H1 (cell line): Measurements from ENCODE around the gene COPG1. TPM values are rescaled to one million over a fixed set of nuclear protein-coding genes. Genes with fewer than 3 reads are reported as not detected.

Experiments
- CTCF ChIA-PET: fragments of 300-600 bp; sonication (Branson Sonifier 250); formaldehyde crosslinking; loops from one replicate; lab custom pipeline; 2021; ENCODE audit not compliant: partially characterized antibody; lab: Charles Lee
- POLR2A ChIA-PET: fragments of 300-600 bp; sonication (Branson Sonifier 250); formaldehyde crosslinking; loops from one replicate; lab custom pipeline; 2021; ENCODE audit warnings: inconsistent platforms; ENCODE audit not compliant: partially characterized antibody; lab: Charles Lee
- DNase-seq, 2 experiments: peaks; one replicate each; pipeline versions ENCODE4 v3.0.0 to v3.0.0-alpha.2; 2010 to 2022; ENCODE audit warnings: low spot score in 2 of 2, low read depth in 1 of 2, mixed read lengths in 1 of 2
- FAIRE-seq: peaks from 2 replicates; lab custom pipeline; 2011; peaks lifted over from hg19 to GRCh38; lab: Jason Lieb, UNC
- H2AFZ ChIP-seq: 2 replicates; pipeline ENCODE4 v1.8.1; 2012; ENCODE audit warnings: low read length, inconsistent platforms
- H2AK5ac ChIP-seq: 2 replicates; pipeline ENCODE4 v1.6.1; 2013; ENCODE audit warnings: low read depth, low read length
- H2BK120ac ChIP-seq: replicated peaks from 2 replicates; pipeline ENCODE3; 2013; ENCODE audit warnings: low read depth, low read length, inconsistent platforms
- H2BK12ac ChIP-seq: 2 replicates; pipeline ENCODE4 v1.6.1; 2013; ENCODE audit warnings: low read depth, low read length
- H2BK15ac ChIP-seq: 2 replicates; pipeline ENCODE4 v1.6.1; 2013; ENCODE audit warnings: low read length
- H2BK20ac ChIP-seq: 2 replicates; pipeline ENCODE4 v1.6.1; 2013; ENCODE audit warnings: low read length
- H2BK5ac ChIP-seq: 2 replicates; pipeline ENCODE4 v1.6.1; 2013; ENCODE audit warnings: low read depth, low read length
- H3K14ac ChIP-seq: 2 replicates; pipeline ENCODE4 v1.6.1; 2013; ENCODE audit warnings: inconsistent platforms; ENCODE audit not compliant: insufficient read length
- H3K18ac ChIP-seq: 2 replicates; pipeline ENCODE4 v1.6.1; 2013; ENCODE audit warnings: low read length; ENCODE audit errors: extremely low read depth
- H3K23ac ChIP-seq: 2 replicates; pipeline ENCODE4 v1.6.1; 2013; ENCODE audit warnings: inconsistent platforms; ENCODE audit not compliant: insufficient read length
- H3K23me2 ChIP-seq: 2 replicates; pipeline ENCODE4 v1.6.1; 2013; ENCODE audit warnings: low read depth, low read length
- H3K27ac ChIP-seq: 2 replicates; pipeline ENCODE4 v1.6.1; 2011; ENCODE audit warnings: low read depth, low read length, inconsistent platforms
- H3K27me3 ChIP-seq, 4 experiments: replicated peaks in 1 of 4; 1 replicate in 1 of 4; 2 replicates in 3 of 4; pipeline versions ENCODE4 v1.6.1 to v1.8.1; 2011 to 2013; ENCODE audit warnings: low read length in 3 of 4, mild to moderate bottlenecking in 3 of 4, inconsistent platforms in 2 of 4, mixed read lengths in 2 of 4, moderate library complexity in 1 of 4; ENCODE audit not compliant: control insufficient read depth in 3 of 4, insufficient read depth in 3 of 4; ENCODE audit errors: extremely low read depth in 1 of 4
- H3K36me3 ChIP-seq, 4 experiments: 2 replicates each; pipeline versions ENCODE4 v1.6.1 to v1.8.1; 2011 to 2013; ENCODE audit warnings: mild to moderate bottlenecking in 4 of 4, low read length in 3 of 4, moderate library complexity in 2 of 4, control low read depth in 1 of 4, inconsistent platforms in 1 of 4; ENCODE audit not compliant: insufficient read depth in 4 of 4, control insufficient read depth in 2 of 4
- H3K4ac ChIP-seq: replicated peaks from 2 replicates; pipeline ENCODE3; 2013; ENCODE audit warnings: low read length, low read depth, mixed read lengths, inconsistent platforms; ENCODE audit not compliant: insufficient read length
- H3K4me1 ChIP-seq, 4 experiments: replicated peaks in 1 of 4; 1 replicate in 1 of 4; 2 replicates in 3 of 4; pipeline versions ENCODE4 v1.6.1 to v1.8.1; 2011 to 2013; ENCODE audit warnings: low read length in 3 of 4, inconsistent platforms in 2 of 4, mixed read lengths in 1 of 4; ENCODE audit not compliant: insufficient read depth in 4 of 4, control insufficient read depth in 3 of 4
- H3K4me2 ChIP-seq, 2 experiments: 2 replicates each; pipeline versions ENCODE4 v1.6.1 to v1.8.1; 2011 to 2013; ENCODE audit warnings: low read depth in 2 of 2, low read length in 2 of 2, control low read depth in 1 of 2, inconsistent platforms in 1 of 2, mild to moderate bottlenecking in 1 of 2; ENCODE audit not compliant: insufficient read depth in 1 of 2
- H3K4me3 ChIP-seq, 4 experiments: fragments of 200-600, 300-600 bp in 1 of 4; sonication (generic), shearing (Covaris generic), sonication (Bioruptor Twin) in 1 of 4; 2 replicates each; pipeline versions ENCODE4 v1.5.1 to v1.8.1; 2011 to 2016; ENCODE audit warnings: low read length in 4 of 4, low read depth in 3 of 4, control low read depth in 2 of 4, inconsistent platforms in 2 of 4, mild to moderate bottlenecking in 2 of 4, mixed read lengths in 1 of 4, moderate library complexity in 1 of 4; ENCODE audit not compliant: insufficient read depth in 2 of 4; ENCODE audit errors: extremely low read depth in 1 of 4
- H3K56ac ChIP-seq: replicated peaks from 2 replicates; pipeline ENCODE3; 2013; ENCODE audit warnings: low read depth, mild to moderate bottlenecking, mixed read lengths, low read length, inconsistent platforms; ENCODE audit not compliant: insufficient read length
- H3K79me1 ChIP-seq: 2 replicates; pipeline ENCODE4 v1.6.1; 2013; ENCODE audit warnings: low read depth, low read length, control low read depth
- H3K79me2 ChIP-seq, 2 experiments: 2 replicates each; pipeline versions ENCODE4 v1.6.1 to v1.8.1; 2012 to 2013; ENCODE audit warnings: low read length in 2 of 2, mild to moderate bottlenecking in 2 of 2, inconsistent platforms in 1 of 2; ENCODE audit not compliant: insufficient read depth in 2 of 2, control insufficient read depth in 1 of 2
- H3K9ac ChIP-seq, 4 experiments: replicated peaks in 1 of 4; 1 replicate in 1 of 4; 2 replicates in 3 of 4; pipeline versions ENCODE4 v1.6.1 to v1.8.1; 2011 to 2013; ENCODE audit warnings: low read depth in 3 of 4, low read length in 3 of 4, control low read depth in 2 of 4, mild to moderate bottlenecking in 2 of 4, moderate library complexity in 2 of 4, inconsistent platforms in 1 of 4; ENCODE audit errors: extremely low read depth in 1 of 4
- H3K9me3 ChIP-seq, 2 experiments: 2 replicates each; pipeline versions ENCODE4 v1.6.1 to v1.8.1; 2012 to 2013; ENCODE audit warnings: mild to moderate bottlenecking in 2 of 2, moderate library complexity in 2 of 2, control low read depth in 1 of 2, inconsistent platforms in 1 of 2, low read depth in 1 of 2, low read length in 1 of 2, mixed read lengths in 1 of 2; ENCODE audit not compliant: insufficient read depth in 2 of 2
- H4K20me1 ChIP-seq, 2 experiments: replicated peaks in 1 of 2; 2 replicates each; pipeline versions ENCODE3 to v1.8.1; 2011 to 2013; ENCODE audit warnings: inconsistent platforms in 2 of 2, low read length in 2 of 2, mild to moderate bottlenecking in 1 of 2; ENCODE audit not compliant: insufficient read depth in 2 of 2, control insufficient read depth in 1 of 2
- H4K5ac ChIP-seq: 2 replicates; pipeline ENCODE4 v1.6.1; 2013; ENCODE audit warnings: low read length, low read depth, mixed read lengths, inconsistent platforms; ENCODE audit not compliant: insufficient read length
- H4K8ac ChIP-seq: 2 replicates; pipeline ENCODE4 v1.8.0; 2013; ENCODE audit warnings: mild to moderate bottlenecking, moderate library complexity, low read length, inconsistent platforms; ENCODE audit not compliant: insufficient read depth; ENCODE audit errors: extremely low read depth
- H4K91ac ChIP-seq: replicated peaks from 2 replicates; pipeline ENCODE3; 2013; ENCODE audit warnings: low read length, mixed read lengths, inconsistent platforms; ENCODE audit not compliant: insufficient read length
- RBBP5 ChIP-seq: IDR thresholded peaks from 2 replicates; pipeline ENCODE4 v1.7.1; 2012; ENCODE audit warnings: low read depth, mild to moderate bottlenecking, inconsistent platforms, low read length, moderate library complexity, borderline replicate concordance
- WGBS, 2 experiments: shearing (Covaris generic) in 1 of 2; methylation state at CpG; one replicate each; pipeline versions ENCODE4 v1.1.6 to v1.1.7; 2013 to 2015; ENCODE audit warnings: low lambda C conversion rate in 2 of 2, mixed read lengths in 2 of 2, inconsistent platforms in 1 of 2, low coverage in 1 of 2, missing lambda C conversion rate in 1 of 2; ENCODE audit not compliant: insufficient replicate concordance in 2 of 2, insufficient coverage in 1 of 2, insufficient read length in 1 of 2; ENCODE audit errors: extremely low coverage in 1 of 2, missing lambda C conversion rate in 1 of 2; 5-methylcytosine and 5-hydroxymethylcytosine counted together
- polyA plus RNA-seq, 7 experiments: library from polyadenylated mRNA; depleted of rRNA in 3 of 7; stranded (reverse) in 5 of 7; unstranded in 2 of 7; fragments of >200 nt in 5 of 7; fragments of 200-250 nt in 2 of 7; gene quantifications; 1 replicate in 5 of 7; 2 replicates in 1 of 7; 4 replicates in 1 of 7; pipeline versions ENCODE4 v1.2.1 to v1.2.3, GENCODE V29; 2011 to 2013; ENCODE audit warnings: missing spikeins in 2 of 7, mixed read lengths in 2 of 7
- total RNA-seq: library from RNA; stranded (reverse); fragmentation: NEBNext Ultra II Directional; extraction: Animal tissue kit (Norgen Biotek cat#: 25700); gene quantifications from 2 replicates; pipeline ENCODE4 v1.2.1, GENCODE V29; 2021
- TF ChIP-seq, protein P1 (sequence below): IDR thresholded peaks from 2 replicates; pipeline ENCODE4 v1.6.1; 2011; ENCODE audit warnings: low read depth, mild to moderate bottlenecking, low read length; ENCODE audit not compliant: insufficient read depth

Gene COPG1
- total and polyA plus RNA-seq, 2 of the 8 experiments (the other 6 are each of a cell fraction or from before 2014, with no cell fraction given) = 52.7 to 106 TPM

GRCh38 chr3:129295286-129295685 lies 45.9 kb downstream of the COPG1 start:
- no peaks in the 10 kb centered on the region for H3K79me1 ChIP-seq
- H3K4ac ChIP-seq = no peak overlapping the region
- no peaks in the 10 kb centered on the region for H3K27me3 ChIP-seq
- no peak overlapping the region for H3K27ac ChIP-seq
- no peak overlapping the region for H4K8ac ChIP-seq
- no peak overlapping the region for H3K9ac ChIP-seq
- H2AK5ac ChIP-seq = no peak overlapping the region
- no peak overlapping the region for H2BK120ac ChIP-seq
- peaks cover 0 to 31% (median 12%) of the 10 kb centered on the region in 4 experiments; a peak in 7 of 8 replicates for H3K36me3 ChIP-seq
- H2BK20ac ChIP-seq = no peak overlapping the region
- H3K9me3 ChIP-seq = no peaks in the 10 kb centered on the region
- no peak for FAIRE-seq
- H3K79me2 ChIP-seq = no peaks in the 10 kb centered on the region
- no peak overlapping the region for H2BK12ac ChIP-seq
- WGBS, 2 experiments = 97% methylated on average over 5 of the region's 5 CpGs; no CpG with 5 or more reads in 1 of the 2 experiments
- no peak overlapping the region for H3K18ac ChIP-seq
- ChIA-PET CTCF (interaction anchor here (1.2 kb wide), 1 partner anchor 49 kb away, joined by 4 read pairs; no protein-coding TSS in a partner anchor), POLR2A (interaction anchor here (8.1 kb wide), 1 partner anchor 20 kb away, joined by 48 read pairs; a partner anchor contains a TSS)
- H4K5ac ChIP-seq = no peak overlapping the region
- H3K23me2 ChIP-seq = no peaks in the 10 kb centered on the region
- DNase-seq = no peak
- H3K23ac ChIP-seq = no peak overlapping the region
- H2AFZ ChIP-seq = no peak overlapping the region
- H3K4me2 ChIP-seq = no peak overlapping the region
- H4K20me1 ChIP-seq = peaks cover 0 to 2% of the 10 kb centered on the region in 2 experiments
- no peak overlapping the region for H2BK5ac ChIP-seq
- no peak overlapping the region for H2BK15ac ChIP-seq
- no peak overlapping the region for H4K91ac ChIP-seq
- no peak for TF ChIP-seq RBBP5
- TF ChIP-seq, protein P1, sequence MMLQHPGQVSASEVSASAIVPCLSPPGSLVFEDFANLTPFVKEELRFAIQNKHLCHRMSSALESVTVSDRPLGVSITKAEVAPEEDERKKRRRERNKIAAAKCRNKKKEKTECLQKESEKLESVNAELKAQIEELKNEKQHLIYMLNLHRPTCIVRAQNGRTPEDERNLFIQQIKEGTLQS = no peak
- no peaks in the 10 kb centered on the region for H3K4me1 ChIP-seq
- no peak overlapping the region for H3K14ac ChIP-seq
- no peak overlapping the region for H3K4me3 ChIP-seq
- no peak overlapping the region for H3K56ac ChIP-seq
